Gastrocnemius medialis (tissue), 4 donors: ENCODE results near the gene FAM174B. TPM values are rescaled to one million over a fixed set of nuclear protein-coding genes. Genes with fewer than 3 reads are reported as not detected.

ENCODE experiments used
- ATAC-seq, 2 donors: fragments of 150-250 bp; one replicate each; pipeline ENCODE4 v1.9.1; 2016
- DNase-seq, 2 donors: peaks; one replicate each; pipeline ENCODE4 v3.0.0-alpha.2; 2019
- H3K27ac ChIP-seq, 4 donors: fragments of 200-600 bp; sonication (generic); 1 replicate in 1 of 4; 2 replicates in 3 of 4; pipeline ENCODE4 v1.5.1; 2016 to 2018; ENCODE audit warnings: mild to moderate bottlenecking in 2 of 4, moderate library complexity in 1 of 4
- H3K27me3 ChIP-seq, 3 donors: fragments of 200-600 bp; sonication (generic) in 2 of 3; 1 replicate in 1 of 3; 2 replicates in 2 of 3; pipeline versions ENCODE4 v1.5.1 to v1.6.0; 2016 to 2019; ENCODE audit warnings: mild to moderate bottlenecking in 1 of 3, moderate library complexity in 1 of 3
- H3K36me3 ChIP-seq, 2 donors: fragments of 200-600 bp; sonication (generic) in 1 of 2; one replicate each; pipeline ENCODE4 v1.5.1; 2017 to 2018
- H3K4me1 ChIP-seq, 2 donors: fragments of 200-600 bp; sonication (generic) in 1 of 2; one replicate each; pipeline ENCODE4 v1.5.1; 2016 to 2017; ENCODE audit warnings: mild to moderate bottlenecking in 2 of 2
- H3K4me3 ChIP-seq, 4 donors: fragments of 200-600 bp; sonication (generic) in 3 of 4; 1 replicate in 1 of 4; 2 replicates in 3 of 4; pipeline ENCODE4 v1.5.1; 2016 to 2019; ENCODE audit warnings: mild to moderate bottlenecking in 2 of 4
- H3K9me3 ChIP-seq, 3 donors: fragments of 200-600 bp; sonication (generic) in 2 of 3; 1 replicate in 1 of 3; 2 replicates in 2 of 3; pipeline ENCODE4 v1.5.1; 2016 to 2019
- POLR2A ChIP-seq, 2 donors: fragments of 450-650 bp; IDR thresholded peaks; one replicate each; pipeline ENCODE4 v1.6.1; 2017; ENCODE audit warnings: antibody characterized with exemption in 2 of 2, mild to moderate bottlenecking in 2 of 2, moderate library complexity in 2 of 2
- in situ Hi-C, 4 donors: fragments of 200-750 bp; cut with MboI; loops; one replicate each; pipeline versions ENCODE4 v1.15.0 to v1.8.0; 2017; ENCODE audit warnings: low sequenced_read_pairs in 4 of 4
- intact Hi-C: fragments of 100-400 bp; cut with DNase I; formaldehyde crosslinking; loops from one replicate; pipeline ENCODE4 v1.15.1; 2023; ENCODE audit warnings: low total_unique reads
- total RNA-seq, 4 donors: library from RNA; depleted of rRNA; stranded (reverse); fragments of >200 nt; gene quantifications; one replicate each; pipeline versions ENCODE4 v1.1.0 to v1.2.3, GENCODE V29; 2016
- TF ChIP-seq, protein P1 (sequence below), 5 experiments: fragments of 450-650 bp in 3 of 5; fragments of 200-600 bp in 2 of 5; sonication (generic) in 2 of 5; IDR thresholded peaks in 4 of 5; conservative IDR thresholded peaks in 1 of 5; 1 replicate in 4 of 5; 2 replicates in 1 of 5; pipeline ENCODE4 v1.5.1; 2016 to 2019; ENCODE audit warnings: antibody characterized with exemption in 5 of 5, mild to moderate bottlenecking in 3 of 5, moderate library complexity in 3 of 5

Gene FAM174B
- total RNA-seq, 4 donors from 2014 or later: 7.6 to 22.5 (median 11.6) TPM

DNA sequence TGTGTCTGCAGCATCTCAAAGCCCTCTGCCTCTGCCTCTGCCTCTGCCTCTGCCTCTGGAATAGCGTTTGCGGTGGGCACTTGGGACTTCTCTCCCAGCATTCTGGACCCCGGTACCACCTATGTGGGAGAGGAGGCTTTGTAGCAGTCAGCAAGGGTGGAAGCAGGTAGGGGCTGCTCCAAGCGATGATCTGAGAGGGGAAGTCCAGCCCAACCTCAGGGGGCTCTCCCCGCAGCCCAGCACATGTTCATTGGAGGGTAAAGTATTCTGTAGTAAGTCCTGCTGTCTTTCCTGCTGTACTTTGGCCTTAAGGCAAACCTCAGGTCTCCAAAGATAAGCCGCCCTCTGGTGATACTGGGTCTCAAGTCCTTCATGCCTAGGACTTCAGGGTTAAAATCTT is 68.6 kb downstream of the FAM174B start:
- intact Hi-C loops: no loop called here

GRCh38 chr15:92586383-92586942 is 69.1 kb downstream of the FAM174B start:
- no peak for TF ChIP-seq POLR2A (IDR thresholded peaks at IDR 0.05)
- TF ChIP-seq, protein P1, sequence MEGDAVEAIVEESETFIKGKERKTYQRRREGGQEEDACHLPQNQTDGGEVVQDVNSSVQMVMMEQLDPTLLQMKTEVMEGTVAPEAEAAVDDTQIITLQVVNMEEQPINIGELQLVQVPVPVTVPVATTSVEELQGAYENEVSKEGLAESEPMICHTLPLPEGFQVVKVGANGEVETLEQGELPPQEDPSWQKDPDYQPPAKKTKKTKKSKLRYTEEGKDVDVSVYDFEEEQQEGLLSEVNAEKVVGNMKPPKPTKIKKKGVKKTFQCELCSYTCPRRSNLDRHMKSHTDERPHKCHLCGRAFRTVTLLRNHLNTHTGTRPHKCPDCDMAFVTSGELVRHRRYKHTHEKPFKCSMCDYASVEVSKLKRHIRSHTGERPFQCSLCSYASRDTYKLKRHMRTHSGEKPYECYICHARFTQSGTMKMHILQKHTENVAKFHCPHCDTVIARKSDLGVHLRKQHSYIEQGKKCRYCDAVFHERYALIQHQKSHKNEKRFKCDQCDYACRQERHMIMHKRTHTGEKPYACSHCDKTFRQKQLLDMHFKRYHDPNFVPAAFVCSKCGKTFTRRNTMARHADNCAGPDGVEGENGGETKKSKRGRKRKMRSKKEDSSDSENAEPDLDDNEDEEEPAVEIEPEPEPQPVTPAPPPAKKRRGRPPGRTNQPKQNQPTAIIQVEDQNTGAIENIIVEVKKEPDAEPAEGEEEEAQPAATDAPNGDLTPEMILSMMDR (IDR thresholded peaks at IDR 0.05 in 4 of 5, conservative IDR thresholded peaks at IDR 0.05 in 1 of 5): no peak
- DNase-seq (no peak), ATAC-seq (no peak)

More for the DNA sequence above, 68.6 kb downstream of the FAM174B start:
- DNase-seq (no peak), ATAC-seq (no peak)
- Histone ChIP-seq H3K9me3 (no peaks in the 10 kb centered on the region), H3K4me1 (no peaks in the 10 kb centered on the region), H3K36me3 (no peaks in the 10 kb centered on the region), H3K27ac (no peak overlapping the region), H3K27me3 (no peaks in the 10 kb centered on the region), H3K4me3 (no peak overlapping the region)
- in situ Hi-C loops: no loop called here
- no peak for TF ChIP-seq POLR2A (IDR thresholded peaks at IDR 0.05)
- TF ChIP-seq, protein P1 (IDR thresholded peaks at IDR 0.05 in 4 of 5, conservative IDR thresholded peaks at IDR 0.05 in 1 of 5): no peak

GRCh38 chr15:92584105-92584504 is 71.5 kb downstream of the FAM174B start:
- H3K27me3 ChIP-seq: no peaks in the 10 kb centered on the region
- TF ChIP-seq POLR2A (IDR thresholded peaks at IDR 0.05): no peak
- TF ChIP-seq, protein P1 (IDR thresholded peaks at IDR 0.05 in 4 of 5, conservative IDR thresholded peaks at IDR 0.05 in 1 of 5): no peak
- DNase-seq: no peak
- H3K27ac ChIP-seq: no peak overlapping the region
- H3K9me3 ChIP-seq: no peaks in the 10 kb centered on the region
- intact Hi-C loops: no loop called here
- H3K36me3 ChIP-seq: no peaks in the 10 kb centered on the region
- in situ Hi-C loops: no loop called here
- no peaks in the 10 kb centered on the region for H3K4me1 ChIP-seq
- ATAC-seq: peak; percentile 68 to 78
- no peak overlapping the region for H3K4me3 ChIP-seq

More at GRCh38 chr15:92586383-92586942, 69.1 kb downstream of the FAM174B start:
- Histone ChIP-seq H3K9me3 (no peaks in the 10 kb centered on the region), H3K27ac (no peak overlapping the region), H3K27me3 (no peaks in the 10 kb centered on the region), H3K4me3 (no peak overlapping the region), H3K4me1 (no peaks in the 10 kb centered on the region), H3K36me3 (no peaks in the 10 kb centered on the region)
- intact Hi-C loops: no loop called here
- in situ Hi-C loops: no loop called here

GRCh38 chr15:92583096-92584034 is 72.2 kb downstream of the FAM174B start:
- ATAC-seq: no peak
- no peaks in the 10 kb centered on the region for H3K27me3 ChIP-seq
- no peaks in the 10 kb centered on the region for H3K9me3 ChIP-seq
- TF ChIP-seq POLR2A (IDR thresholded peaks at IDR 0.05): no peak
- TF ChIP-seq, protein P1 (IDR thresholded peaks at IDR 0.05 in 4 of 5, conservative IDR thresholded peaks at IDR 0.05 in 1 of 5): no peak
- peak overlapping the region in 1 of 4 donors; percentile 1 for H3K27ac ChIP-seq
- H3K36me3 ChIP-seq: no peaks in the 10 kb centered on the region
- DNase-seq: no peak
- in situ Hi-C loops: no loop called here
- no peak overlapping the region for H3K4me3 ChIP-seq
- no peaks in the 10 kb centered on the region for H3K4me1 ChIP-seq
- intact Hi-C loops: no loop called here
